HG03025 (cell line): Measurements from ENCODE around the gene ITIH6.
"Not testable (repeated sequence)": the region's sequence is repeated elsewhere in the genome, so short reads cannot be mapped to it uniquely, and the experiment has no call there.

Source experiments
- ATAC-seq: cut with Tn5 transposase; IDR thresholded peaks from one replicate; pipeline ENCODE4 v1.9.1; 2021; ENCODE audit warnings: mild to moderate bottlenecking, moderate library complexity; ENCODE audit not compliant: unreplicated experiment, low FRiP score

Gene ITIH6

GRCh38 chrX:54798137-54798536 lies at the start of gene ITIH6:
TSS of gene ITIH6 (minus strand) at chrX:54798255. CDS start at chrX:54798210, 45 bp downstream.
- ATAC-seq, result no peak

GRCh38 chrX:54847700-54848099 lies 49.6 kb upstream of the ITIH6 start:
- ATAC-seq, result not testable (repeated sequence)

GRCh38 chrX:54843050-54843449 lies 45.0 kb upstream of the ITIH6 start:
- no peak for ATAC-seq

- no peak for ATAC-seq
These were observed 44.6 kb upstream of the ITIH6 start for GRCh38 chrX:54842607-54843006.

GRCh38 chrX:54841184-54841874 lies 43.3 kb upstream of the ITIH6 start:
- ATAC-seq, result not testable (repeated sequence)

GRCh38 chrX:54838583-54838982 lies 40.5 kb upstream of the ITIH6 start:
- no peak for ATAC-seq

GRCh38 chrX:54826598-54826997 lies 28.5 kb upstream of the ITIH6 start:
- ATAC-seq, result no peak

- ATAC-seq, result no peak
These were observed 27.8 kb upstream of the ITIH6 start for GRCh38 chrX:54825716-54826438.

- no peak for ATAC-seq
These were observed 26.7 kb upstream of the ITIH6 start for GRCh38 chrX:54824722-54825121.

- no peak for ATAC-seq
These were observed 26.1 kb upstream of the ITIH6 start for GRCh38 chrX:54824195-54824594.

GRCh38 chrX:54821310-54821709 lies 23.3 kb upstream of the ITIH6 start:
- no peak for ATAC-seq

- no peak for ATAC-seq
These were observed 22.7 kb upstream of the ITIH6 start for GRCh38 chrX:54820737-54821136.

GRCh38 chrX:54819201-54819600 lies 21.1 kb upstream of the ITIH6 start:
- ATAC-seq, result no peak

GRCh38 chrX:54818221-54818620 lies 20.2 kb upstream of the ITIH6 start:
- ATAC-seq, result no peak

- ATAC-seq, result no peak
These were observed 19.3 kb upstream of the ITIH6 start for GRCh38 chrX:54817220-54817820.

GRCh38 chrX:54812306-54812705 lies 14.3 kb upstream of the ITIH6 start:
- no peak for ATAC-seq

GRCh38 chrX:54811301-54811885 lies 13.3 kb upstream of the ITIH6 start:
- no peak for ATAC-seq

GRCh38 chrX:54810532-54810931 lies 12.5 kb upstream of the ITIH6 start:
- ATAC-seq, result no peak

GRCh38 chrX:54808605-54809483 lies 10.8 kb upstream of the ITIH6 start:
- peak; percentile 65 for ATAC-seq

GRCh38 chrX:54808109-54808604 lies 10.1 kb upstream of the ITIH6 start:
- peak; percentile 4 for ATAC-seq
